Fibroblast of lung (primary cell): ENCODE measurements around the gene INO80E.

ENCODE experiments used
- EZH2 ChIP-seq: IDR thresholded peaks from 2 replicates; pipeline ENCODE4 v1.5.1; 2012; ENCODE audit warnings: low read length, control low read depth, mild to moderate bottlenecking; ENCODE audit errors: missing control alignments
- TF ChIP-seq, protein P1 (sequence below), 2 donors: IDR thresholded peaks in 1 of 2; conservative IDR thresholded peaks in 1 of 2; 1 replicate in 1 of 2; 2 replicates in 1 of 2; pipeline ENCODE4 v1.5.1; 2011 to 2012; ENCODE audit warnings: low read length in 2 of 2, control low read depth in 1 of 2, inconsistent platforms in 1 of 2, low read depth in 1 of 2, mild to moderate bottlenecking in 1 of 2

DNA sequence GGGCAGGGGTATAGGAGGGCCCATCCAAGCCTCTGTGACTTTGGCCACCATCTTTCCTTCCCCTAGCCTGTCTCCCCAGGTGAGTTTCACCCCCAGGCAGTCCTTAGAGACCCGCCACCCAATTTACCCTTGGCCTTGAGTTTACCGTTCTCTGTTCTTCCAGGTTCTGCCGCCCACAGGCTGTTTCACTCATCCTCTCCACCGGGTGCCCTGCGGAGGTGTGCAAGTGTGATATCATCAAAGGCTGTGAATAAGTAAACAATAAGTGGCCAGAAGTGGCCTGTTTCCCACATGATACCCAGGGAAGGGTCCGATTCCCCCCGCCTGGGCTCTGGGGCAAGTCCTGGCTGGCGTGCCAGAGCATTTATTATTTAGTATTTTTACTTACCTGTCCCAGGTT, 50.1 kb downstream of the INO80E start:
- TF ChIP-seq, protein P1, sequence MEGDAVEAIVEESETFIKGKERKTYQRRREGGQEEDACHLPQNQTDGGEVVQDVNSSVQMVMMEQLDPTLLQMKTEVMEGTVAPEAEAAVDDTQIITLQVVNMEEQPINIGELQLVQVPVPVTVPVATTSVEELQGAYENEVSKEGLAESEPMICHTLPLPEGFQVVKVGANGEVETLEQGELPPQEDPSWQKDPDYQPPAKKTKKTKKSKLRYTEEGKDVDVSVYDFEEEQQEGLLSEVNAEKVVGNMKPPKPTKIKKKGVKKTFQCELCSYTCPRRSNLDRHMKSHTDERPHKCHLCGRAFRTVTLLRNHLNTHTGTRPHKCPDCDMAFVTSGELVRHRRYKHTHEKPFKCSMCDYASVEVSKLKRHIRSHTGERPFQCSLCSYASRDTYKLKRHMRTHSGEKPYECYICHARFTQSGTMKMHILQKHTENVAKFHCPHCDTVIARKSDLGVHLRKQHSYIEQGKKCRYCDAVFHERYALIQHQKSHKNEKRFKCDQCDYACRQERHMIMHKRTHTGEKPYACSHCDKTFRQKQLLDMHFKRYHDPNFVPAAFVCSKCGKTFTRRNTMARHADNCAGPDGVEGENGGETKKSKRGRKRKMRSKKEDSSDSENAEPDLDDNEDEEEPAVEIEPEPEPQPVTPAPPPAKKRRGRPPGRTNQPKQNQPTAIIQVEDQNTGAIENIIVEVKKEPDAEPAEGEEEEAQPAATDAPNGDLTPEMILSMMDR (conservative IDR thresholded peaks at IDR 0.05 in 1 of 2, IDR thresholded peaks at IDR 0.05 in 1 of 2; ENCODE audit: low read depth in 1 of 2, low read length in 2 of 2): no peak
- no peak for TF ChIP-seq EZH2
